Gastroesophageal sphincter (tissue), 3 donors: ENCODE measurements around the gene GP1BB.

Source experiments
- CTCF ChIP-seq, 4 experiments: fragments of 200-600 bp in 2 of 4; fragments of 450-650 bp in 2 of 4; sonication (generic) in 1 of 4; IDR thresholded peaks; one replicate each; pipeline ENCODE4 v1.5.1; 2017 to 2019; ENCODE audit warnings: antibody characterized with exemption in 4 of 4, mild to moderate bottlenecking in 2 of 4, moderate library complexity in 2 of 4
- EP300 ChIP-seq: sonication (generic); formaldehyde crosslinking; IDR thresholded peaks from one replicate; pipeline ENCODE4 v1.6.1; 2017; ENCODE audit warnings: antibody characterized with exemption, mild to moderate bottlenecking
- POLR2AphosphoS5 ChIP-seq: sonication (generic); formaldehyde crosslinking; IDR thresholded peaks from one replicate; pipeline ENCODE4 v1.6.1; 2017; ENCODE audit warnings: antibody characterized with exemption

GRCh38 chr22:19746726-19747125 lies 23.4 kb downstream of the GP1BB start:
- TF ChIP-seq CTCF (IDR thresholded peaks at IDR 0.05) (no peak), POLR2AphosphoS5 (no peak), EP300 (no peak)
